22Rv1 (cell line): Measurements from ENCODE around the gene ZFP36L2.

Experiments used
- CTCF ChIP-seq: fragments of 450-650 bp; IDR thresholded peaks from 2 replicates; pipeline ENCODE4 v1.5.1; 2017; ENCODE audit warnings: mild to moderate bottlenecking
- ZFX ChIP-seq: fragments of 450-650 bp; IDR thresholded peaks from 2 replicates; pipeline ENCODE4 v1.6.1; 2017; ENCODE audit warnings: antibody characterized with exemption, borderline replicate concordance

DNA sequence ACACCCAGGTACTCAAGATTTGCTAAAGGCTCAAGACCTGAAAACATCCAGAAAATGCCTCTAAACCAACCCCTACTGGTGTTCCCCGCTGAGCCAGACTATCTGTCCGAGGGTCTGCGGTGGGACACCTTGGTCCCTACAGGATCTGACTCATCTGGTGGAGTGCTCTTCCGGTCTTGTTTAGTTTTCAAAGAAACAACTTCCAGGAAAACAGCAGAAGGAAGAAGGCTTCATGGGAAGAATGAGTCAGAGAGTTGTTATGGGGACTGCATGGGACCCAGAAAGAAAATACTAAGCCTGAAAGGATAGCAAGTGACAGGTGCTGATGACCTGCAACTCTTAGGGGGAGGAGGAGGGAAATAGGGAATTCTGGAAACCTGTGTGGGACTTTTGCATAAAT, 41.3 kb downstream of the ZFP36L2 start:
- TF ChIP-seq CTCF (no peak), ZFX (no peak)
